ENCODE measurements around the gene PANK4.
A peak's percentile ranks its signal among the peaks of the same experiment; 100 is the strongest.
"Not testable (repeated sequence)": the region's sequence is repeated elsewhere in the genome, so short reads cannot be mapped to it uniquely, and the experiment has no call there.

The PANK4 gene

GRCh38 chr1:2558861-2559260 is 32.5 kb upstream of the PANK4 start:
- DNase-seq (ENCODE audit: low read depth in 2 of 2) = no peak

GRCh38 chr1:2558420-2558819 is 32.0 kb upstream of the PANK4 start:
- DNase-seq (ENCODE audit: low read depth in 2 of 2) = no peak

- DNase-seq (ENCODE audit: low read depth in 2 of 2) = no peak
These were observed 31.3 kb upstream of the PANK4 start for GRCh38 chr1:2557482-2558400.

GRCh38 chr1:2556678-2557481 is 30.5 kb upstream of the PANK4 start:
- no peak for DNase-seq (ENCODE audit: low read depth in 2 of 2)

- no peak for DNase-seq (ENCODE audit: low read depth in 2 of 2)
These were observed 29.9 kb upstream of the PANK4 start, which contains the start of gene TNFRSF14 for GRCh38 chr1:2556277-2556677. TSS of gene TNFRSF14 (plus strand) at chr1:2556371. CDS start at chr1:2556665, 294 bp downstream.

GRCh38 chr1:2555634-2556276 is 29.4 kb upstream of the PANK4 start:
- no peak for DNase-seq (ENCODE audit: low read depth in 2 of 2)

- no peak for DNase-seq (ENCODE audit: low read depth in 2 of 2)
These were observed 28.4 kb upstream of the PANK4 start for GRCh38 chr1:2554621-2555387.

GRCh38 chr1:2553871-2554620 is 27.6 kb upstream of the PANK4 start:
- DNase-seq (ENCODE audit: low read depth in 2 of 2) = no peak

GRCh38 chr1:2553076-2553475 is 26.7 kb upstream of the PANK4 start:
- DNase-seq (ENCODE audit: low read depth in 2 of 2) = not testable (repeated sequence)

GRCh38 chr1:2552189-2552588 is 25.8 kb upstream of the PANK4 start:
- no peak for DNase-seq (ENCODE audit: low read depth in 2 of 2)

- DNase-seq (ENCODE audit: low read depth in 2 of 2) = not testable (repeated sequence)
These were observed 25.1 kb upstream of the PANK4 start for GRCh38 chr1:2551544-2551943.

GRCh38 chr1:2550309-2550861 is 24.0 kb upstream of the PANK4 start:
- DNase-seq (ENCODE audit: low read depth in 2 of 2) = not testable (repeated sequence)

- DNase-seq (ENCODE audit: low read depth in 2 of 2) = not testable (repeated sequence)
These were observed 23.1 kb upstream of the PANK4 start for GRCh38 chr1:2549367-2550029.

- peak; percentile 61 to 65 for DNase-seq (ENCODE audit: low read depth in 2 of 2)
These were observed 21.7 kb upstream of the PANK4 start for GRCh38 chr1:2548068-2548589.

GRCh38 chr1:2547210-2548067 is 21.0 kb upstream of the PANK4 start:
- no peak for DNase-seq (ENCODE audit: low read depth in 2 of 2)

- DNase-seq (ENCODE audit: low read depth in 2 of 2) = peak; percentile 57 to 58
These were observed 20.3 kb upstream of the PANK4 start for GRCh38 chr1:2546515-2547209.

GRCh38 chr1:2545754-2546514 is 19.5 kb upstream of the PANK4 start:
- DNase-seq (ENCODE audit: low read depth in 2 of 2) = peak; percentile 70 to 77
